CD14-positive monocyte (primary cell): ENCODE measurements around the gene SNX22. TPM values are rescaled to one million over a fixed set of nuclear protein-coding genes. Genes with fewer than 3 reads are reported as not detected.
"Not testable (repeated sequence)": the region's sequence is repeated elsewhere in the genome, so short reads cannot be mapped to it uniquely, and the experiment has no call there.

Experiments used
- DNase-seq, 3 donors: peaks; one replicate each; pipeline ENCODE4 v3.0.0-alpha.2; 2011 to 2022
- H2AFZ ChIP-seq: 2 replicates; pipeline ENCODE4 v1.6.0; 2012; ENCODE audit warnings: mild to moderate bottlenecking, low read depth, low read length, inconsistent platforms; ENCODE audit not compliant: insufficient read depth, poor library complexity, severe bottlenecking
- H3K27ac ChIP-seq, 2 donors: 1 replicate in 1 of 2; 2 replicates in 1 of 2; pipeline ENCODE4 v1.5.1; 2012 to 2013; ENCODE audit warnings: low read length in 2 of 2, control low read depth in 1 of 2, inconsistent platforms in 1 of 2, low read depth in 1 of 2, mild to moderate bottlenecking in 1 of 2
- H3K27me3 ChIP-seq, 2 donors: one replicate each; pipeline versions ENCODE4 v1.6.0 to v1.6.1; 2011 to 2013; ENCODE audit warnings: low read length in 2 of 2; ENCODE audit not compliant: control insufficient read depth in 2 of 2, insufficient read depth in 2 of 2
- H3K36me3 ChIP-seq, 2 donors: replicated peaks in 1 of 2; 1 replicate in 1 of 2; 2 replicates in 1 of 2; pipeline versions ENCODE4 v1.5.1 to v1.6.1; 2012 to 2013; ENCODE audit warnings: low read length in 2 of 2, control low read depth in 1 of 2, inconsistent platforms in 1 of 2, mild to moderate bottlenecking in 1 of 2; ENCODE audit not compliant: insufficient read depth in 2 of 2, control insufficient read depth in 1 of 2
- H3K4me1 ChIP-seq, 2 donors: 1 replicate in 1 of 2; 2 replicates in 1 of 2; pipeline versions ENCODE4 v1.5.1 to v1.6.1; 2012 to 2013; ENCODE audit warnings: low read length in 2 of 2, control low read depth in 1 of 2, inconsistent platforms in 1 of 2, mild to moderate bottlenecking in 1 of 2, moderate library complexity in 1 of 2; ENCODE audit not compliant: insufficient read depth in 2 of 2, control insufficient read depth in 1 of 2
- H3K4me2 ChIP-seq: replicated peaks from 2 replicates; pipeline ENCODE3; 2012; ENCODE audit warnings: low read length, moderate library complexity, mild to moderate bottlenecking; ENCODE audit not compliant: poor library complexity, severe bottlenecking; ENCODE audit errors: extremely low read depth
- H3K4me3 ChIP-seq, 3 experiments: fragments of 200-600 bp in 1 of 3; sonication (generic) in 1 of 3; replicated peaks in 1 of 3; 1 replicate in 2 of 3; 2 replicates in 1 of 3; pipeline ENCODE4 v1.5.1; 2011 to 2013; ENCODE audit warnings: low read length in 3 of 3, mild to moderate bottlenecking in 3 of 3, control low read depth in 2 of 3, low read depth in 2 of 3, inconsistent platforms in 1 of 3, moderate library complexity in 1 of 3
- H3K79me2 ChIP-seq: 2 replicates; pipeline ENCODE4 v1.6.0; 2012; ENCODE audit warnings: mild to moderate bottlenecking, control low read depth, inconsistent platforms, low read length, moderate library complexity; ENCODE audit not compliant: insufficient read depth
- H3K9ac ChIP-seq: 2 replicates; pipeline ENCODE4 v1.6.0; 2017; ENCODE audit warnings: low read length, mild to moderate bottlenecking; ENCODE audit not compliant: insufficient read depth, poor library complexity, severe bottlenecking
- H3K9me3 ChIP-seq, 2 donors: replicated peaks in 1 of 2; 1 replicate in 1 of 2; 2 replicates in 1 of 2; pipeline versions ENCODE4 v1.5.1 to v1.6.1; 2012 to 2013; ENCODE audit warnings: low read length in 2 of 2, control low read depth in 1 of 2; ENCODE audit not compliant: control insufficient read depth in 1 of 2, insufficient read depth in 1 of 2
- H4K20me1 ChIP-seq: 2 replicates; pipeline ENCODE4 v1.6.0; 2012; ENCODE audit warnings: mild to moderate bottlenecking, low read length, control low read depth, moderate library complexity; ENCODE audit not compliant: insufficient read depth
- H3K27ac Mint-ChIP-seq, 7 donors: one replicate each; pipeline ENCODE4 v1.8.0; 2020; ENCODE audit warnings: mild to moderate bottlenecking in 7 of 7, mixed read lengths in 7 of 7, moderate library complexity in 6 of 7, inconsistent platforms in 2 of 7
- H3K27me3 Mint-ChIP-seq, 3 donors: one replicate each; pipeline ENCODE4 v1.8.0; 2021 to 2022; ENCODE audit warnings: low read depth in 3 of 3, mild to moderate bottlenecking in 3 of 3, mixed read lengths in 3 of 3, moderate library complexity in 3 of 3, inconsistent platforms in 1 of 3
- H3K36me3 Mint-ChIP-seq, 2 donors: one replicate each; pipeline ENCODE4 v1.8.0; 2020; ENCODE audit warnings: mixed read lengths in 2 of 2, inconsistent platforms in 1 of 2, mild to moderate bottlenecking in 1 of 2
- H3K4me1 Mint-ChIP-seq: one replicate; pipeline ENCODE4 v1.8.0; 2020; ENCODE audit warnings: mild to moderate bottlenecking, mixed read lengths
- H3K4me3 Mint-ChIP-seq, 2 donors: one replicate each; pipeline ENCODE4 v1.8.0; 2020; ENCODE audit warnings: mild to moderate bottlenecking in 2 of 2, mixed read lengths in 2 of 2, moderate library complexity in 1 of 2
- H3K9me3 Mint-ChIP-seq, 7 donors: one replicate each; pipeline ENCODE4 v1.8.0; 2020 to 2022; ENCODE audit warnings: mixed read lengths in 7 of 7, mild to moderate bottlenecking in 6 of 7, moderate library complexity in 6 of 7, inconsistent platforms in 2 of 7
- WGBS: methylation state at CpG from one replicate; pipeline ENCODE4 v1.1.5; 2013; ENCODE audit warnings: missing lambda C conversion rate; ENCODE audit not compliant: insufficient coverage; 5-methylcytosine and 5-hydroxymethylcytosine counted together
- intact Hi-C, 2 donors: fragments of 100-400 bp; cut with micrococcal nuclease; formaldehyde crosslinking; loops; one replicate each; pipeline versions ENCODE4 v1.15.0 to v1.15.1; 2023
- polyA plus RNA-seq, 3 donors: library from polyadenylated mRNA; depleted of rRNA in 1 of 3; unstranded in 2 of 3; stranded (reverse) in 1 of 3; fragments of 300-500 nt in 2 of 3; fragments of >200 nt in 1 of 3; fragmentation: Illumina TruSeq in 2 of 3; gene quantifications; 1 replicate in 2 of 3; 2 replicates in 1 of 3; pipeline ENCODE4 v1.2.3, GENCODE V29; 2012 to 2021
- TF ChIP-seq, protein P1 (sequence below): fragments of 200-600 bp; IDR thresholded peaks from one replicate; pipeline ENCODE4 v1.8.0; 2022; ENCODE audit warnings: antibody characterized with exemption, mild to moderate bottlenecking

SNX22 gene
- polyA plus RNA-seq, 3 donors: 0.19 to 1.2 (median 0.80) TPM

DNA sequence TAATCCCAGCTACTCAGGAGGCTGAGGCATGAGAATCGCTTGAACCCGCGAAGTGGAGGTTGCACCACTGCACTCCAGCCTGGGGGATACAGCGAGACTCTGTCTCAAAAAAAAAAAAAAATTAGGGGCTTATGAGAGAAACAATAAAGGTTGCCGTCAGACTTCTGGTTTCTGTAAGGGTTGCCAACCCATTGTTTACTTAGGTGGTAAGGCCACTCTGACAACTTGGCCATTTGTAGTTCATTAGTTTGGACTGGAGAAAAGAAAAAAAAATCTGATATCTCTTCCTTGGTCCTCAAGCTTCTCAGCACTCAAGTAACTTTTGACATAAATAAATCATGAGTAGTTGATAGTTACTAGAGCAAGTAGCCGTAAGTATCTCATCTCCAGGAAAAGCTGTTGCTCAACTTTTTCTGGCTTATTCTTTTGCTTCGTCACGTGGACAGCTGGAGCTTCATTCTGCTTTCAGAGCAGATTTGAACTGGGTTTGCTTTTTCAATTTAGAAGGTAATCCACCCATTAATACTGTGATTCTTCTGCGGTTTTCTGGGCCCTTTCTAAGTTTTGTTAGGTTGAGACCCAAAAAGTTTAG, 46.3 kb upstream of the SNX22 start:
- DNase-seq: peak; percentile 46 to 85 (median 68)

DNA sequence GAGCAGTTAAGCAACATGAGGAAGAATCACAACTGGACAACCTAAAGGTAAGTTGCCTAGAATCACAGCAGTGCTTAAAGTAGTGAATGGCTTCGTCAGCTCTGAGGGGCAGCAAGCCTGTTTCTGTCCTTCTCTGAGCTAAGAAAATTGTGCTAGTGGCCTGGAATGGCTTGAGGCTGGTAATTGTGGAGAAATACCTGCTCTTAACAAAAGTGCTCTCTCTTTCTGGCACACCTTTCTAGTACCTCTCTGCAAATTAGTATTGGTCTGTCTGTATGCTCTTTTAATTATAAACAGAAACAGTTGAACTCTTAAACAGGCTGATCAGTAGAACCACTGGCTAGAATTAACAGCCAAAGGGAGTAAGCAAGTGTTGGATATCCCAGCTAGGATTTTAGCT, 44.2 kb upstream of the SNX22 start:
- H3K27ac Mint-ChIP-seq: peak overlapping the region in 1 of 7 donors; percentile 60
- peaks cover 65% of the 10 kb centered on the region for H3K4me1 Mint-ChIP-seq
- intact Hi-C loops: no loop called here
- no peak overlapping the region for H3K4me3 Mint-ChIP-seq
- H3K9me3 ChIP-seq: no peaks in the 10 kb centered on the region
- H3K36me3 ChIP-seq: peaks cover 0 to 5% of the 10 kb centered on the region in 2 donors
- H3K27me3 Mint-ChIP-seq: no peaks in the 10 kb centered on the region
- H3K4me3 ChIP-seq: no peak overlapping the region
- no peak overlapping the region for H3K4me2 ChIP-seq
- H2AFZ ChIP-seq: no peak overlapping the region
- peaks cover 83% of the 10 kb centered on the region for H4K20me1 ChIP-seq
- 100% methylated on average over 1 of the region's 1 CpG for WGBS
- no peak overlapping the region for H3K9ac ChIP-seq
- DNase-seq: no peak
- no peaks in the 10 kb centered on the region for H3K9me3 Mint-ChIP-seq
- peaks cover 50 to 72% of the 10 kb centered on the region in 2 donors for H3K4me1 ChIP-seq
- H3K79me2 ChIP-seq: peaks cover 100% of the 10 kb centered on the region
- H3K36me3 Mint-ChIP-seq: peaks cover 5 to 6% of the 10 kb centered on the region in 2 donors
- H3K27me3 ChIP-seq: no peaks in the 10 kb centered on the region
- H3K27ac ChIP-seq: peak overlapping the region in 1 of 2 donors; percentile 47
- TF ChIP-seq, protein P1, sequence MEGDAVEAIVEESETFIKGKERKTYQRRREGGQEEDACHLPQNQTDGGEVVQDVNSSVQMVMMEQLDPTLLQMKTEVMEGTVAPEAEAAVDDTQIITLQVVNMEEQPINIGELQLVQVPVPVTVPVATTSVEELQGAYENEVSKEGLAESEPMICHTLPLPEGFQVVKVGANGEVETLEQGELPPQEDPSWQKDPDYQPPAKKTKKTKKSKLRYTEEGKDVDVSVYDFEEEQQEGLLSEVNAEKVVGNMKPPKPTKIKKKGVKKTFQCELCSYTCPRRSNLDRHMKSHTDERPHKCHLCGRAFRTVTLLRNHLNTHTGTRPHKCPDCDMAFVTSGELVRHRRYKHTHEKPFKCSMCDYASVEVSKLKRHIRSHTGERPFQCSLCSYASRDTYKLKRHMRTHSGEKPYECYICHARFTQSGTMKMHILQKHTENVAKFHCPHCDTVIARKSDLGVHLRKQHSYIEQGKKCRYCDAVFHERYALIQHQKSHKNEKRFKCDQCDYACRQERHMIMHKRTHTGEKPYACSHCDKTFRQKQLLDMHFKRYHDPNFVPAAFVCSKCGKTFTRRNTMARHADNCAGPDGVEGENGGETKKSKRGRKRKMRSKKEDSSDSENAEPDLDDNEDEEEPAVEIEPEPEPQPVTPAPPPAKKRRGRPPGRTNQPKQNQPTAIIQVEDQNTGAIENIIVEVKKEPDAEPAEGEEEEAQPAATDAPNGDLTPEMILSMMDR: no peak

More for the DNA sequence above, 46.3 kb upstream of the SNX22 start:
- Histone ChIP-seq H3K9ac (peak overlapping the region; percentile 32), H3K4me3 (peak overlapping the region in 2 of 3 experiments; percentile 16 to 56), H2AFZ (no peak overlapping the region), H4K20me1 (peaks cover 76% of the 10 kb centered on the region), H3K79me2 (peaks cover 100% of the 10 kb centered on the region), H3K36me3 (peaks cover 0 to 5% of the 10 kb centered on the region in 2 donors), H3K9me3 (no peaks in the 10 kb centered on the region), H3K27ac (peak overlapping the region; percentile 76 to 79), H3K4me1 (peaks cover 44 to 69% of the 10 kb centered on the region in 2 donors), H3K27me3 (no peaks in the 10 kb centered on the region), H3K4me2 (peak overlapping the region; percentile 59)
- Mint-ChIP-seq H3K4me3 (peak overlapping the region; percentile 20 to 76), H3K27ac (peak overlapping the region; percentile 72 to 91 (median 89)), H3K9me3 (no peaks in the 10 kb centered on the region), H3K36me3 (peaks cover 6 to 10% of the 10 kb centered on the region in 2 donors), H3K4me1 (peaks cover 58% of the 10 kb centered on the region), H3K27me3 (no peaks in the 10 kb centered on the region)
- WGBS: 80% methylated on average over 1 of the region's 9 CpGs
- intact Hi-C loops: no loop called here
- TF ChIP-seq, protein P1: no peak

DNA sequence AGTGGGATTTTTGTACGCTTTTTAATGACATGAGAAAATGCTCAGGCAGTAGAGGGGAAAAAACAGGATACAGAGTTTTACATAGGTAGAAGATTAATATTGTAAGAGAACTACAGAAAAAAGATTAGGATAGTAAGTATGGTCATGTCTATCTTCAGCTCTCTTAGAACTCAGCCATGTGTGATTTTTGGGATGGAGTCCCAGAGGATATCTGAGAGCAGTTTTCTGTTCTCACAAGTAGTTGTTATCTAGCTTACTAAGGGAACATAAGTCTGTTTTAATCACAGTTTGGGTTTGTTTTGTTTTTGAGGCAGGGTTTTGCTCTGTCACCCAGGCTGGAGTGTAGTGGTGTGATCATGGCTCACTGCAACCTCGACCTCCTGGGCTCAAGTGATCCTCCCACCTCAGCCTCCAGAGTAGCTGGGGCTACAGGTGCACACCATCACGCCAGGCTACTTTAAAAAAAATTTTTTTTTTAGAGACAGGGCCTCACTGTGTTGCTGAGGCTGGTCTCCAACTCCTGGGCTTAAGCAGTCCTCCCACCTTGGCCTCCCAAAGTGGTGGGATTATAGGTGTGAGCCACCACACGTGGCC, 41.3 kb upstream of the SNX22 start:
- peak overlapping the region in 1 of 2 donors; percentile 90 for H3K27ac ChIP-seq
- H3K9ac ChIP-seq, DNase-seq, H3K4me3 ChIP-seq, H3K4me2 ChIP-seq, intact Hi-C loops, H2AFZ ChIP-seq, H3K9me3 ChIP-seq, H3K27me3 ChIP-seq, H3K4me3 Mint-ChIP-seq, H3K27me3 Mint-ChIP-seq, H3K9me3 Mint-ChIP-seq: not testable (repeated sequence)
- peaks cover 15 to 27% of the 10 kb centered on the region in 2 donors for H3K36me3 ChIP-seq
- peaks cover 75% of the 10 kb centered on the region for H3K4me1 Mint-ChIP-seq
- H4K20me1 ChIP-seq: peaks cover 92% of the 10 kb centered on the region
- peaks cover 100% of the 10 kb centered on the region for H3K79me2 ChIP-seq
- H3K4me1 ChIP-seq: peaks cover 53 to 63% of the 10 kb centered on the region in 2 donors
- WGBS: 90% methylated on average over 2 of the region's 4 CpGs
- peak overlapping the region; percentile 27 to 86 (median 78) for H3K27ac Mint-ChIP-seq
- H3K36me3 Mint-ChIP-seq: peaks cover 18 to 21% of the 10 kb centered on the region in 2 donors
